ENCODE measurements around the gene AZU1.

DNA sequence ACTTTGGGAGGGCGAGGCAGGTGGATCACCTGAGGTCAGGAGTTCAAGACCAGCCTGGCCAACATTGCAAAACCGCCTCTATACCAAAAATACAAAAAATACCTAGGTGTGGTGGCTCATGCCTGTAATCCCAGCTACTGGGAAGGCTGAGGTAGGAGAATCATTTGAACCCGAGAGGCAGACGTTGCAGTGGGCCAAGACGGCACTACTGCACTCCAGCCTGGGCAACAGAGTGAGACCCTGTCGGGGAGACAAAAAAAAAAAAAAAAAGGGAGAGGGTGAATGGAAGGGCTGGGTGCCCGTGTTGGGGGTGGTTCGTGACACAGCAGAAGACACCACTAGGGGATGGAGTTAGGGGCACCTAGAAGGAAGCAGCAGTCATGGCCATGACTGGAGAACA lies 42.7 kb downstream of the AZU1 start:
- TF ChIP-seq TAF1 (conservative IDR thresholded peaks at IDR 0.05) (no peak), SP1 (IDR thresholded peaks at IDR 0.05) (no peak), YY1 (IDR thresholded peaks at IDR 0.05) (no peak)
- TF ChIP-seq, protein P1, sequence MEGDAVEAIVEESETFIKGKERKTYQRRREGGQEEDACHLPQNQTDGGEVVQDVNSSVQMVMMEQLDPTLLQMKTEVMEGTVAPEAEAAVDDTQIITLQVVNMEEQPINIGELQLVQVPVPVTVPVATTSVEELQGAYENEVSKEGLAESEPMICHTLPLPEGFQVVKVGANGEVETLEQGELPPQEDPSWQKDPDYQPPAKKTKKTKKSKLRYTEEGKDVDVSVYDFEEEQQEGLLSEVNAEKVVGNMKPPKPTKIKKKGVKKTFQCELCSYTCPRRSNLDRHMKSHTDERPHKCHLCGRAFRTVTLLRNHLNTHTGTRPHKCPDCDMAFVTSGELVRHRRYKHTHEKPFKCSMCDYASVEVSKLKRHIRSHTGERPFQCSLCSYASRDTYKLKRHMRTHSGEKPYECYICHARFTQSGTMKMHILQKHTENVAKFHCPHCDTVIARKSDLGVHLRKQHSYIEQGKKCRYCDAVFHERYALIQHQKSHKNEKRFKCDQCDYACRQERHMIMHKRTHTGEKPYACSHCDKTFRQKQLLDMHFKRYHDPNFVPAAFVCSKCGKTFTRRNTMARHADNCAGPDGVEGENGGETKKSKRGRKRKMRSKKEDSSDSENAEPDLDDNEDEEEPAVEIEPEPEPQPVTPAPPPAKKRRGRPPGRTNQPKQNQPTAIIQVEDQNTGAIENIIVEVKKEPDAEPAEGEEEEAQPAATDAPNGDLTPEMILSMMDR (IDR thresholded peaks at IDR 0.05; ENCODE audit: low read depth, low read length, missing input control), result no peak
- TF ChIP-seq, protein P2, sequence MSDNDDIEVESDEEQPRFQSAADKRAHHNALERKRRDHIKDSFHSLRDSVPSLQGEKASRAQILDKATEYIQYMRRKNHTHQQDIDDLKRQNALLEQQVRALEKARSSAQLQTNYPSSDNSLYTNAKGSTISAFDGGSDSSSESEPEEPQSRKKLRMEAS (IDR thresholded peaks at IDR 0.05), result no peak

Data from liver (tissue), 3 donors.